Activated T-cell treated with anti-CD3 and anti-CD28 coated beads, Interleukin-2, amount 50 U/mL, for 72 hours (primary cell): Measurements from ENCODE around the gene RSL24D1. TPM values are rescaled to one million over a fixed set of nuclear protein-coding genes. Genes with fewer than 3 reads are reported as not detected.
"Not testable (repeated sequence)": the region's sequence is repeated elsewhere in the genome, so short reads cannot be mapped to it uniquely, and the experiment has no call there.

Experiments used
- ATAC-seq, 2 donors: fragments of 150-1000 bp; cut with Tn5 transposase; replicated peaks in 1 of 2; 2 replicates each; pipeline ENCODE4 v1.10.0; 2021; ENCODE audit warnings: moderate library complexity in 2 of 2, mild to moderate bottlenecking in 1 of 2
- DNase-seq, 2 donors: peaks; one replicate each; pipeline ENCODE4 v3.0.0; 2021 to 2022; ENCODE audit warnings: mixed read lengths in 1 of 2
- H3K27ac Mint-ChIP-seq: one replicate; pipeline ENCODE4 v1.8.0; 2022; ENCODE audit warnings: mild to moderate bottlenecking, moderate library complexity, mixed read lengths
- H3K27me3 Mint-ChIP-seq: one replicate; pipeline ENCODE4 v1.8.0; 2022; ENCODE audit warnings: low read depth, mixed read lengths
- H3K36me3 Mint-ChIP-seq, 2 donors: one replicate each; pipeline ENCODE4 v1.8.0; 2022; ENCODE audit warnings: mixed read lengths in 2 of 2, mild to moderate bottlenecking in 1 of 2; ENCODE audit not compliant: insufficient read depth in 2 of 2
- H3K4me1 Mint-ChIP-seq: one replicate; pipeline ENCODE4 v1.8.0; 2022; ENCODE audit warnings: low read depth, mixed read lengths
- H3K4me3 Mint-ChIP-seq, 2 donors: one replicate each; pipeline ENCODE4 v1.8.0; 2022; ENCODE audit warnings: mild to moderate bottlenecking in 2 of 2, mixed read lengths in 2 of 2, moderate library complexity in 2 of 2
- H3K9me3 Mint-ChIP-seq, 2 donors: one replicate each; pipeline ENCODE4 v1.8.0; 2022; ENCODE audit warnings: mixed read lengths in 2 of 2
- total RNA-seq, 2 donors: library from RNA; stranded (reverse); gene quantifications; one replicate each; pipeline ENCODE4 v1.2.3, GENCODE V29; 2022

Gene RSL24D1
- total RNA-seq, 2 donors from 2014 or later, result 181 to 207 TPM

- H3K4me3 Mint-ChIP-seq, result no peak overlapping the region
- peaks cover 2 to 7% of the 10 kb centered on the region in 2 donors for H3K9me3 Mint-ChIP-seq
- H3K36me3 Mint-ChIP-seq, result peaks cover 13 to 31% of the 10 kb centered on the region in 2 donors
- ATAC-seq (no peak), DNase-seq (no peak)
- H3K27me3 Mint-ChIP-seq, result no peaks in the 10 kb centered on the region
- H3K4me1 Mint-ChIP-seq, result peaks cover 5% of the 10 kb centered on the region
- H3K27ac Mint-ChIP-seq, result no peak overlapping the region
These were observed 593 bp upstream of the RSL24D1 start for GRCh38 chr15:55197362-55197705.

GRCh38 chr15:55195996-55196395, 745 bp downstream of the RSL24D1 start:
- peaks cover 12 to 37% of the 10 kb centered on the region in 2 donors for H3K36me3 Mint-ChIP-seq
- no peaks in the 10 kb centered on the region for H3K27me3 Mint-ChIP-seq
- no peak overlapping the region for H3K27ac Mint-ChIP-seq
- ATAC-seq (no peak), DNase-seq (no peak)
- no peak overlapping the region for H3K4me3 Mint-ChIP-seq
- H3K4me1 Mint-ChIP-seq, result peaks cover 5% of the 10 kb centered on the region
- peaks cover 2 to 7% of the 10 kb centered on the region in 2 donors for H3K9me3 Mint-ChIP-seq

- Mint-ChIP-seq H3K27me3 (no peaks in the 10 kb centered on the region), H3K4me1 (peaks cover 5% of the 10 kb centered on the region), H3K9me3 (peaks cover 1 to 4% of the 10 kb centered on the region in 2 donors), H3K4me3 (no peak overlapping the region), H3K27ac (no peak overlapping the region), H3K36me3 (peaks cover 9 to 43% of the 10 kb centered on the region in 2 donors)
- ATAC-seq (no peak), DNase-seq (no peak)
These were observed 2.5 kb downstream of the RSL24D1 start for GRCh38 chr15:55194256-55194655.

- H3K36me3 Mint-ChIP-seq, result peaks cover 5 to 66% of the 10 kb centered on the region in 2 donors
- peak overlapping the region; percentile 89 for H3K27ac Mint-ChIP-seq
- H3K4me3 Mint-ChIP-seq, result peak overlapping the region in 1 of 2 donors; percentile 5
- ATAC-seq, result no peak
- H3K4me1 Mint-ChIP-seq, result peaks cover 24% of the 10 kb centered on the region
- no peak for DNase-seq
- H3K27me3 Mint-ChIP-seq, result no peaks in the 10 kb centered on the region
- no peaks in the 10 kb centered on the region for H3K9me3 Mint-ChIP-seq
These were observed 10.4 kb downstream of the RSL24D1 start for GRCh38 chr15:55186331-55186730.

- Mint-ChIP-seq H3K4me1 (peaks cover 22% of the 10 kb centered on the region), H3K9me3 (no peaks in the 10 kb centered on the region), H3K27ac (peak overlapping the region; percentile 71)
These were observed 13.1 kb downstream of the RSL24D1 start for GRCh38 chr15:55183679-55184078.

GRCh38 chr15:55179141-55179540, 17.6 kb downstream of the RSL24D1 start:
- peak overlapping the region; percentile 4 for H3K27ac Mint-ChIP-seq
- H3K4me1 Mint-ChIP-seq, result no peaks in the 10 kb centered on the region
- no peak for DNase-seq
- ATAC-seq, result no peak
- H3K27me3 Mint-ChIP-seq, result no peaks in the 10 kb centered on the region
- no peaks in the 10 kb centered on the region for H3K9me3 Mint-ChIP-seq
- no peak overlapping the region for H3K4me3 Mint-ChIP-seq
- peaks cover 7 to 33% of the 10 kb centered on the region in 2 donors for H3K36me3 Mint-ChIP-seq

More at GRCh38 chr15:55183679-55184078, 13.1 kb downstream of the RSL24D1 start:
- DNase-seq (no peak), ATAC-seq (no peak)
- H3K4me3 Mint-ChIP-seq, result no peak overlapping the region
- H3K27me3 Mint-ChIP-seq, result no peaks in the 10 kb centered on the region
- H3K36me3 Mint-ChIP-seq, result peaks cover 9 to 65% of the 10 kb centered on the region in 2 donors

GRCh38 chr15:55170361-55170760, 26.4 kb downstream of the RSL24D1 start:
- no peak overlapping the region for H3K4me3 Mint-ChIP-seq
- H3K4me1 Mint-ChIP-seq, result no peaks in the 10 kb centered on the region
- no peaks in the 10 kb centered on the region for H3K36me3 Mint-ChIP-seq
- H3K27ac Mint-ChIP-seq, result no peak overlapping the region
- H3K27me3 Mint-ChIP-seq, result no peaks in the 10 kb centered on the region
- ATAC-seq (no peak), DNase-seq (no peak)
- no peaks in the 10 kb centered on the region for H3K9me3 Mint-ChIP-seq

- no peak overlapping the region for H3K4me3 Mint-ChIP-seq
- DNase-seq (peak; percentile 50 to 57), ATAC-seq (peak; percentile 65 to 70)
- H3K27ac Mint-ChIP-seq, result no peak overlapping the region
- no peaks in the 10 kb centered on the region for H3K36me3 Mint-ChIP-seq
- no peaks in the 10 kb centered on the region for H3K9me3 Mint-ChIP-seq
- no peaks in the 10 kb centered on the region for H3K27me3 Mint-ChIP-seq
- no peaks in the 10 kb centered on the region for H3K4me1 Mint-ChIP-seq
These were observed 28.3 kb downstream of the RSL24D1 start for GRCh38 chr15:55168350-55168974.

GRCh38 chr15:55164284-55164683, 32.5 kb downstream of the RSL24D1 start:
- Mint-ChIP-seq H3K36me3 (no peaks in the 10 kb centered on the region), H3K4me3 (no peak overlapping the region), H3K27ac (no peak overlapping the region), H3K4me1 (no peaks in the 10 kb centered on the region), H3K9me3 (no peaks in the 10 kb centered on the region), H3K27me3 (no peaks in the 10 kb centered on the region)
- no peak for DNase-seq
- ATAC-seq, result no peak

- Mint-ChIP-seq H3K27me3 (no peaks in the 10 kb centered on the region), H3K4me3 (no peak overlapping the region), H3K27ac (no peak overlapping the region), H3K36me3 (no peaks in the 10 kb centered on the region), H3K9me3 (no peaks in the 10 kb centered on the region), H3K4me1 (no peaks in the 10 kb centered on the region)
- DNase-seq (no peak), ATAC-seq (no peak)
These were observed 45.1 kb downstream of the RSL24D1 start for GRCh38 chr15:55151631-55152030.

- H3K27me3 Mint-ChIP-seq, DNase-seq, H3K4me3 Mint-ChIP-seq, H3K36me3 Mint-ChIP-seq, ATAC-seq, H3K4me1 Mint-ChIP-seq, H3K27ac Mint-ChIP-seq: not testable (repeated sequence)
- H3K9me3 Mint-ChIP-seq, result peaks cover 8 to 16% of the 10 kb centered on the region in 2 donors
These were observed 53.6 kb downstream of the RSL24D1 start for GRCh38 chr15:55143132-55143531.

GRCh38 chr15:55133972-55134371, 62.8 kb downstream of the RSL24D1 start:
- DNase-seq (no peak), ATAC-seq (no peak)
- no peak overlapping the region for H3K27ac Mint-ChIP-seq
- H3K9me3 Mint-ChIP-seq, result peaks cover 12 to 19% of the 10 kb centered on the region in 2 donors
- no peaks in the 10 kb centered on the region for H3K4me1 Mint-ChIP-seq
- H3K27me3 Mint-ChIP-seq, result no peaks in the 10 kb centered on the region
- no peak overlapping the region for H3K4me3 Mint-ChIP-seq
- H3K36me3 Mint-ChIP-seq, result peaks cover 8 to 16% of the 10 kb centered on the region in 2 donors

- Mint-ChIP-seq H3K4me1 (no peaks in the 10 kb centered on the region), H3K27ac (no peak overlapping the region)
These were observed 64.1 kb downstream of the RSL24D1 start for GRCh38 chr15:55132672-55133071.

More at GRCh38 chr15:55132672-55133071, 64.1 kb downstream of the RSL24D1 start:
- Mint-ChIP-seq H3K36me3 (peaks cover 8 to 14% of the 10 kb centered on the region in 2 donors), H3K27me3 (no peaks in the 10 kb centered on the region), H3K4me3 (no peak overlapping the region), H3K9me3 (peaks cover 10 to 13% of the 10 kb centered on the region in 2 donors)
- DNase-seq, result no peak
- ATAC-seq, result no peak
